Left lobe of liver (tissue), 2 donors: ENCODE measurements around the gene USP43. TPM values are rescaled to one million over a fixed set of nuclear protein-coding genes. Genes with fewer than 3 reads are reported as not detected.
"Not testable (repeated sequence)": the region's sequence is repeated elsewhere in the genome, so short reads cannot be mapped to it uniquely, and the experiment has no call there.

Experiments
- ATAC-seq: fragments of 200-7000 bp; cut with Tn5 transposase; one replicate; pipeline ENCODE4 v1.9.1; 2020; ENCODE audit warnings: mild to moderate bottlenecking, moderate library complexity
- DNase-seq: peaks from one replicate; pipeline ENCODE4 v3.0.0-alpha.2; 2020; ENCODE audit warnings: low spot score
- total RNA-seq: library from RNA; stranded (reverse); gene quantifications from one replicate; pipeline ENCODE4 v1.2.1, GENCODE V29; 2021
- donor health status: DM: no; HTN: no; CAD: no; lungs with moderate emphysema.
- donor health status: DM: no; HTN: yes; CAD: no.

Gene USP43
- 11.8 TPM for total RNA-seq

DNA sequence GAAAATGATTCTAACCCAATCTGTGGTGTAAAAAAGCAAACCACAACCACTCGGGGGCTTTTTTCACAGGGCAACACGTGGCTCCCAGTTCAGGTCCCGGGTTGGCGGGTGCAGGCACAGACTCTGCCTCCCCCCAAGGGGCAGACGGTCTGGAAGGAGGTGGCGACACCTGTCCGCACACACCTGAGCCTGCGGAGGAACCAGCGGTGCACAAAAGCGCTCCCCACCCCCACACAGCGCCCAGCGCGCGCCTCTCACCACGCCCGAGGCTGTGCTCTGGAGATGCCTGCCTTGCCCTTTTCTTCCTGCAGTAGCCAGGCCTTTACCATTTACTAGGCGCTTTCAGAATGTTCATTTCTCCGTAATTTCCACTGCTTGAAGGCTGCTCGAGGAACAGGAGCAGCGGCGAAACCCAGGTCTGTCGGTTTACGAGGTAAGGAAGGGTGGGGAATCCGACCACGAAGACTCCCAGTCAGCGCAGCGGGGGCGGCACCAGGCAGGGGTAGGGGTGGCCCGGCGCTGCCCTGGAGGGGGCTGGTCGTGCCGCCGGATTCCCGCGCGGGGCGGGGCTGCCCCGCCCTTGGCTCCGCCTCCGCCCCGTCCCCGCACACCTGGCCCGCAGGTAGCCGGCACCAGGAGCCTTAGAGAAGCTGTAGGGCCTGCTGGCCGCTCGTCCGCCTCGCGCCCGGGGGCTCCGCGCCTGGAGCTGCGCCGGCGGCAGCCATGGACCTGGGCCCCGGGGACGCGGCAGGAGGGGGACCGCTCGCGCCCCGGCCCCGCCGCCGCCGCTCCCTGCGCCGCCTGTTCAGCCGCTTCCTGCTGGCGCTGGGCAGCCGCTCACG is at the start of gene USP43:
Gene USP43, plus strand, starts transcription at position 608 of the 842 bp plus-strand sequence. Its CDS starts 116 bp downstream, at position 724.
- ATAC-seq (peak; percentile 82), DNase-seq (peak; percentile 79)

DNA sequence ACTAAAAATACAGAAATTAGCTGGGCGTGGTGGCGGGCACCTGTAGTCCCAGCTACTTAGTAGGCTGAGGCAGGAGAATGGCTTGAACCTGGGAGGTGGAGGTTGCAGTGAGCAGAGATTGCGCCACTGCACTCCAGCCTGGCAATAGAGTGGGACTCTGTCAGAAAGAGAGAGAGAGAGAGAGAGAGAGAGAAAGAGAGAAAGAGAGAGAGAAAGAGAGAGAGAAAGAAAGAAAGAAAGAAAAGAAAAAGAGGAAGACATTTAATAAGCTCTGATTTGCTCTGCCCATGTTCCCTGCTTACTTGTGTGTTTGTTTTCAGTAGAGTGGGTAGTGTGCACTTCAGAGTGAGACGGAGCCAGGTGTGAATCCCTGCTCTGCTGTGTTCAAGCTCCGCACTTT is 47.7 kb upstream of the USP43 start:
- ATAC-seq, DNase-seq: not testable (repeated sequence)

DNA sequence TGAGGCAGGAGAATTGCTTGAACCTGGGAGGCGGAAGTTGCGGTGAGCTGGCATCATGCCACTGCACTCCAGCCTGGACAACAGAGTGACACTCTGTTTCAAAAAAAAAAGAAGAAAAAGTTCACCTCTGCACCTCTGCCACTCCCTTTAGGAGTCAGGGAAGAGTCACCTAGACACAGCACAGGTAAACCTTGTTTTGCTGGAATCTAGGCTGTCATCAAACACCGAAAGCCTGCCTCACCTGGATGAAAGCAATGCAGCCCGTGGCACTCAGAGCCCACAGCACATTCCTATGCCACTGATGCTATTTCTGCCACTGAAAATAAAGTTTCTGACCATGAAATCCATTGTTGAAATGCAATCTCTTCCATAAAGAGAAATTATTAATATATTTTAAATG is 46.7 kb upstream of the USP43 start:
- no peak for ATAC-seq

GRCh38 chr17:9604583-9604982 is 40.7 kb upstream of the USP43 start:
- ATAC-seq, DNase-seq: not testable (repeated sequence)

More for the DNA sequence above, 46.7 kb upstream of the USP43 start:
- no peak for DNase-seq

- no peak for ATAC-seq
- DNase-seq: no peak
These were observed 38.9 kb upstream of the USP43 start for GRCh38 chr17:9606453-9606852.

- ATAC-seq, DNase-seq: not testable (repeated sequence)
These were observed 38.3 kb upstream of the USP43 start for GRCh38 chr17:9607058-9607457.

GRCh38 chr17:9611557-9611956 is 33.8 kb upstream of the USP43 start:
- ATAC-seq (no peak), DNase-seq (no peak)

GRCh38 chr17:9612006-9612405 is 33.3 kb upstream of the USP43 start:
- no peak for ATAC-seq

GRCh38 chr17:9615486-9615885 is 29.8 kb upstream of the USP43 start:
- DNase-seq (no peak), ATAC-seq (peak; percentile 39)

More at GRCh38 chr17:9612006-9612405, 33.3 kb upstream of the USP43 start:
- no peak for DNase-seq

GRCh38 chr17:9622961-9623360 is 22.4 kb upstream of the USP43 start:
- ATAC-seq (no peak), DNase-seq (no peak)

DNA sequence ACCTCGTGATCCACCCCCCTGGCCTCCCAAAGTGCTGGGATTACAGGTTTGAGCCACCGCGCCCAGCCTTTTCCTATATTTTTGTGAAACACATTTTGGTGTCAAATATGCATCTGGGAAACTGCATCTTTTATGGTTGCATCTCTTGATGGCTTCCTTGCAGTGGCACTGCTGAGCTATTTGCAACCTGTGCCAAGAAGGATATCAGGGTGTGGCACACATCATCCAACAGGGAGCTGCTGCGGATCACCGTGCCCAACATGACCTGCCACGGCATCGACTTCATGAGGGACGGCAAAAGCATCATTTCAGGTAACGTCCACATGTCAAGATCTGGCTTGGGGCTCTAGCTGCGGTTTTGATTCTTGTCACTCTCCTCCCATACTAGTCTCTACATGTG is 16.8 kb upstream of the USP43 start:
- ATAC-seq (peak; percentile 84), DNase-seq (no peak)

- DNase-seq (no peak), ATAC-seq (no peak)
These were observed 12.6 kb upstream of the USP43 start for GRCh38 chr17:9632741-9633140.

GRCh38 chr17:9635340-9635739 is 10.0 kb upstream of the USP43 start:
- DNase-seq (no peak), ATAC-seq (no peak)

DNA sequence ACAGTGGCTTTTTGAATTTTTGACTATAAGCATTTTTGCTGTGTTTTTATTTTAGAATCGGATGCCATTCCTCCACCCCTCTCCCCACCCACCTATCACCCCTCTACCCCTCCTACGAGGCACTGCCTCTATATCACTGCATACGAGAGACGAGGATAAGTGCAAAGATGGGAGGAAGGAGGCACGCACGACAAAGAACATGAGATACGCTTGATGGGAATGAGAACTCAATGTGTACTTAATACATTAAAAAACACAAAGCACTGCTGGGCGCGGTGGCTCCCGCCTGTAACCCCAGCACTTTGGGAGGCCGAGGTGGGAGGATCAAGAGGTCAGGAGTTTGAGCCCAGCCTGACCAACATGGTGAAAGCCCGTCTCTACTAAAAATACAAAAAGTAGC is 8.8 kb upstream of the USP43 start:
- no peak for ATAC-seq
- DNase-seq: no peak

DNA sequence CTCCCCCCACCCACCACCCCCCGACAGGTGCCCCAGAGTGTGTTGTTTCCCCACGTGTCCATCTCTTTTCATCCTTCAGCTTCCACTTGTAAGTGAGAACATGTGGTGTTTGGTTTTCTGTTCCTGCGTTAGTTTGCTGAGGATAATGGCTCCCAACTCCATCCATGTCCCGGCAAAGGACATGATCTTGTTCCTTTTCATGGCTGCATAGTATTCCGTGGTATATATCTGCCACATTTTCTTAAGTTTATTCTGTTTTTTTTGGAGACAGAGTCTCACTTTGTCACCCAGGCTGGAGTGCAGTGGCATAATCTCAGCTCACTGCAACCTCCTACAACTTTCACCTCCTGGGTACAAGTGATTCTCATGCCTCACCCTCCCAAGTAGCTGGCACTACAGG is 4.9 kb upstream of the USP43 start:
- not testable (repeated sequence) for DNase-seq, ATAC-seq

DNA sequence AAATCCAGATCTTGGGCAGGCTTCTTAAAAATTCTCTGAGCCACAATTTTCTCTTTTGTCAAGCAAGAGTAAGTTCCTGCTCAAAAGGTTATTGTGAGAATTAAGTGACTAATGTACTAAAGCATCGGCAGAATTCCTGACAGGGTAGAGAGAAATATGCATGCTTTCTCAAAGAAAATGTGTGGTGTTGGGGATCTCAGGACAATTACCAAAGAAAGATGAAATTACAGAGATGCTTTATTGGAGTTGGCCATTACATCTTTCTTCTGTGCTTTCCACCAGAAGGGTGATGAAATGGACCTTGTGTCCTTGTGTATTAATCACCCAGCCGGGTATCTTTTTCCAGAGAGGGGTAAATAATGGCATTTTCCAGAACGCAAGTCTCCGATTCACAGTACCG is 1.7 kb upstream of the USP43 start:
- DNase-seq: no peak
- ATAC-seq: no peak

DNA sequence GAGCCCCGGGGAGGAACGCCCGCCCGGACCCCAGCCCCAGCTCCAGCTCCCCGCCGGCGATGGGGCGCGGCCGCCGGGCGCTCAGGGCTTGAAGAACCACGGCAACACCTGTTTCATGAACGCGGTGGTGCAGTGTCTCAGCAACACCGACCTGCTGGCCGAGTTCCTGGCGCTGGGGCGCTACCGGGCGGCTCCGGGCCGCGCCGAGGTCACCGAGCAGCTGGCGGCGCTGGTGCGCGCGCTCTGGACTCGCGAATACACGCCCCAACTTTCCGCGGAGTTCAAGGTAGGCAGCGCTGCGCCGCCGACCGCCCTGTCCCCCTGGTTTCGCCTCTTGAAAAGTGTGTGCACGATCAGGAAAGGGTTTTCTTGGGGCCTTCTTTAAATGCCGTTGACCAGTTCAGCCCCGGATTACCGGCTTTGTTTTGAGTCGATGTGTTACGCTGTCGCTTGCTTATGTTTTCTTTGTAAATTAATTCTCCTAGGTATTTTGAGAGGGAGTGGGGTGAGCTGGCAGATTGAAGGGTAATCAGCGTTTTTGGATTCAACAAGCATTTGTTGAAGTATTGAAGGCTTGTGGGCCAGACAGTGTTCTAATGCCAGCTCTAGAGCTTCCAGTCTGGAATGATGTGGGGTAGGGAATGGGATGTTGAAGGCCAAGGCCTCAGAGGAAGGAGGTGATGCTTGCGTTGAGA is 681 bp downstream of the USP43 start:
- ATAC-seq: peak; percentile 68
- DNase-seq: peak; percentile 79

DNA sequence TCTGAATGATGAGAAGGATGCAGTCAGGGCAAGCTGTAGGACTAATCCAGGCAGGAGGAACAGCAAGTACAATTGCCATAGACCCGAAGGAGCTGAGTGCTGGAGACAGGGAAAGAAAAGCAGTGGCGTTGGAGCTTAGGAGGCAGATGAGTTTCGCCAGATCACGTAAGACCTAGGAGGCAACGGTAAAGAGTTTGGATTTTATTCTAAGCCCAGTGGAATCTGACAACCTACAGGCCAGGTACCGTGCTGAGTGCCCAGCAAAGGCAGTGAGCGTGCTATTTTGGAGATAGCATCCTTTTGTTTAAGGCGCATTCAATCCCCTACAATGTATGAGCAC is 1.2 kb downstream of the USP43 start:
- DNase-seq (no peak), ATAC-seq (no peak)

DNA sequence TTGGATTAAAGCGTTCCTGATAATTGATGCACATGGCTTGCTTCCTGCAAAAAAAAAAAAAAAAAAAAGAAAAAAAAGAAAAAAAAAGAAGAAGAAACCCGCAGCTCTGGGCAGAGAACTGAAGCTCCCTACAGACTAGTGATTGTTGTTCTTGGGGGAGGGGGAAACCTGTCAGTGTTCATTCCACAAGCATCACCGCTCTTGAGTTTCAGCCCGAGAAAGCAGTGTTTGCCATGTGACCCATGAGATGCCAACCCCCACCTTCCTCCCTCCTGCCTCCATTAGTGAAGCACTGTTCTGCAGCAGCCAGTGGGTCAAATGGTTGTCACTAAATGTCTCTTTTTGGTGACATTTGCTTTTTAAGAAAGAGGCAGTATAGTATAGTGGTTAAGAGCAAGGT is 1.7 kb downstream of the USP43 start:
- DNase-seq: no peak
- no peak for ATAC-seq

DNA sequence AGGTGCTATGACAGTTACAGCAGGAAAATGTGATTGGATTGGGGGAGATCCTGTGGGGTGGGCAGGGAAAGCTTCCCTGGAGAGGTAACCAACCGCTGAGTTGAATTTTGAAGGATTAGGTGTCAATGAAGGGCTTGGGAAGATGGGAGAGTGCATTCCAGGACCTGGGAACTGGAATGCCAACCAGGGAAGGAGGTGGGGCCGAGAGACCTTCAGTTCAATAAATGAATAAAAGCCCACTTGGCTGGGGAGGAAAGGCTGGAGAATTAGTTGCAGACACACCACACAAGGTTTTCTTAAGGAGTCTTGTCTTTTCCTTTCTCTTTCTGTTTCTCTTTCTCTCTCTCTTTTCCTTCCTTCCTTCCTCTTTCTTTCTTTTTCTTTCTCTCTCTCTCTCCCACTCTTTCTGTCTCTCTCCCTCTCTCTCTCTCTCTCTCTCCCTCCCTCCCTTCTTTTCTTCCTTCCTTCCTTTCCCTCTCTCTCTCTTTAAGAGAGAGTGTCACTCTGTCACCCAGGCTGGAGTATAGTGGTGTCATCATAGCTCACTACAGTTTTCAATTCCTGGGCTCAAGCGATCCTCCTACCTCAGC is 3.3 kb downstream of the USP43 start:
- DNase-seq: no peak
- ATAC-seq: no peak

- DNase-seq (no peak), ATAC-seq (no peak)
These were observed 13.4 kb downstream of the USP43 start for GRCh38 chr17:9658593-9659211.
